ENCODE data around the gene MRTFA. TPM values are rescaled to one million over a fixed set of nuclear protein-coding genes. Genes with fewer than 3 reads are reported as not detected.
"Not testable (repeated sequence)": the region's sequence is repeated elsewhere in the genome, so short reads cannot be mapped to it uniquely, and the experiment has no call there.

The MRTFA gene
- total RNA-seq, 1 experiment from 2014 or later: 28.0 TPM

- H3K4me1 ChIP-seq (ENCODE audit: control insufficient read depth in 1 of 2, insufficient read depth in 2 of 2, low read length in 2 of 2); H3K79me2 ChIP-seq (ENCODE audit: insufficient read depth, low read length); H3K9me2 ChIP-seq (ENCODE audit: insufficient read depth); intact Hi-C loops (cut with micrococcal nuclease); H3K27ac ChIP-seq (ENCODE audit: low read depth, low read length); H3K4me2 ChIP-seq (ENCODE audit: low read length); H3K36me3 ChIP-seq (ENCODE audit: control insufficient read depth in 1 of 2, insufficient read depth in 2 of 2, low read length in 2 of 2); POLR2A ChIA-PET; H3K27me3 ChIP-seq (ENCODE audit: insufficient read depth, low read length); H3K9ac ChIP-seq (ENCODE audit: low read length); ATAC-seq; BruUV-seq (replicated peaks); DNase-seq (ENCODE audit: low read depth, low spot score); RAD21 ChIA-PET (ENCODE audit: low non-redundant PET in 1 of 2, low total read pairs in 2 of 2, uncharacterized antibody in 2 of 2, unreplicated experiment in 2 of 2); H4K20me1 ChIP-seq (ENCODE audit: insufficient read depth); CTCF ChIA-PET; H2AFZ ChIP-seq (ENCODE audit: low read depth, low read length, poor library complexity, severe bottlenecking); H3K9me3 ChIP-seq (ENCODE audit: control insufficient read depth in 1 of 2, insufficient read depth in 1 of 2, low read depth in 1 of 2, low read length in 2 of 2); H3K4me3 ChIP-seq (replicated peaks in 1 of 2; ENCODE audit: low read depth in 1 of 2, low read length in 2 of 2): not testable (repeated sequence)
These were observed 51.8 kb downstream of the MRTFA start for GRCh38 chr22:40584766-40585165.

- no TSS peak for BruUV-seq (replicated peaks)
- RAD21 ChIA-PET (ENCODE audit: low non-redundant PET in 1 of 2, low total read pairs in 2 of 2, uncharacterized antibody in 2 of 2, unreplicated experiment in 2 of 2): no interaction called here
- no peak for TF ChIP-seq EGR1 (IDR thresholded peaks at IDR 0.05; ENCODE audit: low read depth)
- TF ChIP-seq, protein P1, sequence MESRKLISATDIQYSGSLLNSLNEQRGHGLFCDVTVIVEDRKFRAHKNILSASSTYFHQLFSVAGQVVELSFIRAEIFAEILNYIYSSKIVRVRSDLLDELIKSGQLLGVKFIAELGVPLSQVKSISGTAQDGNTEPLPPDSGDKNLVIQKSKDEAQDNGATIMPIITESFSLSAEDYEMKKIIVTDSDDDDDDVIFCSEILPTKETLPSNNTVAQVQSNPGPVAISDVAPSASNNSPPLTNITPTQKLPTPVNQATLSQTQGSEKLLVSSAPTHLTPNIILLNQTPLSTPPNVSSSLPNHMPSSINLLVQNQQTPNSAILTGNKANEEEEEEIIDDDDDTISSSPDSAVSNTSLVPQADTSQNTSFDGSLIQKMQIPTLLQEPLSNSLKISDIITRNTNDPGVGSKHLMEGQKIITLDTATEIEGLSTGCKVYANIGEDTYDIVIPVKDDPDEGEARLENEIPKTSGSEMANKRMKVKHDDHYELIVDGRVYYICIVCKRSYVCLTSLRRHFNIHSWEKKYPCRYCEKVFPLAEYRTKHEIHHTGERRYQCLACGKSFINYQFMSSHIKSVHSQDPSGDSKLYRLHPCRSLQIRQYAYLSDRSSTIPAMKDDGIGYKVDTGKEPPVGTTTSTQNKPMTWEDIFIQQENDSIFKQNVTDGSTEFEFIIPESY (IDR thresholded peaks at IDR 0.05; ENCODE audit: extremely low read depth, insufficient replicate concordance, low read length): no peak
- TF ChIP-seq SIN3A (IDR thresholded peaks at IDR 0.05; ENCODE audit: low read depth): no peak
- no peak for TF ChIP-seq ZFX (IDR thresholded peaks at IDR 0.05)
- TF ChIP-seq, protein P2, sequence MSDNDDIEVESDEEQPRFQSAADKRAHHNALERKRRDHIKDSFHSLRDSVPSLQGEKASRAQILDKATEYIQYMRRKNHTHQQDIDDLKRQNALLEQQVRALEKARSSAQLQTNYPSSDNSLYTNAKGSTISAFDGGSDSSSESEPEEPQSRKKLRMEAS (IDR thresholded peaks at IDR 0.05): no peak
- no peak for TF ChIP-seq EZH2phosphoT487 (IDR thresholded peaks at IDR 0.05; ENCODE audit: borderline replicate concordance)
- no peak for TF ChIP-seq TCF7L2 (IDR thresholded peaks at IDR 0.05; ENCODE audit: borderline replicate concordance, extremely low read depth, insufficient read depth, insufficient read length)
- no peak for TF ChIP-seq JUND (IDR thresholded peaks at IDR 0.05)
- no peak for TF ChIP-seq ELF1 (IDR thresholded peaks at IDR 0.05; ENCODE audit: borderline replicate concordance, low read depth)
- no peak for TF ChIP-seq EZH2 (IDR thresholded peaks at IDR 0.05)
- TF ChIP-seq REST (IDR thresholded peaks at IDR 0.05; ENCODE audit: low read depth): no peak
- no peak for TF ChIP-seq RAD21 (IDR thresholded peaks at IDR 0.05; ENCODE audit: low read depth)
- TF ChIP-seq POLR2A (IDR thresholded peaks at IDR 0.05; ENCODE audit: borderline replicate concordance, extremely low read depth, insufficient read depth, insufficient read length): no peak
- TF ChIP-seq SP1 (IDR thresholded peaks at IDR 0.05; ENCODE audit: low read depth): no peak
These were observed 53.3 kb downstream of the MRTFA start for GRCh38 chr22:40583053-40583741.

More at GRCh38 chr22:40583053-40583741, 53.3 kb downstream of the MRTFA start:
- Histone ChIP-seq H3K4me2 (ENCODE audit: low read length) (no peak overlapping the region), H3K9me2 (ENCODE audit: insufficient read depth) (no peaks in the 10 kb centered on the region), H3K27me3 (ENCODE audit: insufficient read depth, low read length) (no peaks in the 10 kb centered on the region), H3K79me2 (ENCODE audit: insufficient read depth, low read length) (no peaks in the 10 kb centered on the region; the same call in 1 of the 2 replicates), H2AFZ (ENCODE audit: low read depth, low read length, poor library complexity, severe bottlenecking) (no peak overlapping the region), H3K27ac (ENCODE audit: low read depth, low read length) (no peak overlapping the region), H3K4me3 (replicated peaks in 1 of 2; ENCODE audit: low read depth in 1 of 2, low read length in 2 of 2) (no peak overlapping the region), H3K9me3 (ENCODE audit: control insufficient read depth in 1 of 2, insufficient read depth in 1 of 2, low read depth in 1 of 2, low read length in 2 of 2) (0 out of 4 replicates have a peak, but pooled peaks cover 0 to 2% of the 10 kb centered on the region in 2 experiments), H3K9ac (ENCODE audit: low read length) (no peak overlapping the region), H3K36me3 (ENCODE audit: control insufficient read depth in 1 of 2, insufficient read depth in 2 of 2, low read length in 2 of 2) (no peaks in the 10 kb centered on the region), H3K4me1 (ENCODE audit: control insufficient read depth in 1 of 2, insufficient read depth in 2 of 2, low read length in 2 of 2) (no peaks in the 10 kb centered on the region), H4K20me1 (ENCODE audit: insufficient read depth) (no peaks in the 10 kb centered on the region; the same call in 1 of the 2 replicates)
- intact Hi-C loops (cut with micrococcal nuclease): no loop called here
- ChIA-PET CTCF (no interaction called here), POLR2A (no interaction called here)
- ATAC-seq (no peak), DNase-seq (ENCODE audit: low read depth, low spot score) (no peak)
